HEK293 (cell line): ENCODE results near the gene FGFR3.

Source experiments
- CTCF ChIA-PET: fragments of 350-600 bp; formaldehyde crosslinking; extraction: SDS; loops from one replicate; lab custom pipeline; 2021; ENCODE audit warnings: antibody characterized with exemption; lab: Yijun Ruan, JAX
- POLR2A ChIA-PET: fragments of 300-600 bp; formaldehyde crosslinking; extraction: SDS; loops from one replicate; lab custom pipeline; 2020; ENCODE audit warnings: antibody characterized with exemption, inconsistent platforms; lab: Yijun Ruan, JAX
- H3K27ac ChIP-seq: fragments of 200-500 bp; sonication (Bioruptor generic); 2 replicates; pipeline ENCODE4 v1.5.1; 2014; ENCODE audit warnings: low read depth, low read length, control low read depth, inconsistent platforms; ENCODE audit errors: extremely low read depth
- H3K36me3 ChIP-seq, 2 experiments: fragments of 200-500 bp in 1 of 2; sonication (Bioruptor generic) in 1 of 2; 1 replicate in 1 of 2; 2 replicates in 1 of 2; pipeline ENCODE4 v1.5.1; 2014 to 2017; ENCODE audit warnings: inconsistent platforms in 2 of 2, low read length in 2 of 2; ENCODE audit not compliant: control insufficient read depth in 2 of 2, insufficient read depth in 1 of 2
- H3K4me1 ChIP-seq: fragments of 200-500 bp; sonication (Bioruptor generic); 2 replicates; pipeline ENCODE4 v1.5.1; 2014; ENCODE audit warnings: mild to moderate bottlenecking, low read length, inconsistent platforms; ENCODE audit not compliant: control insufficient read depth, insufficient read depth
- H3K4me3 ChIP-seq: 2 replicates; pipeline ENCODE4 v1.5.1; 2011; ENCODE audit warnings: low read depth, mild to moderate bottlenecking, control low read depth, low read length, moderate library complexity
- H3K9me3 ChIP-seq: fragments of 200-500 bp; sonication (Bioruptor generic); 2 replicates; pipeline ENCODE4 v1.5.1; 2014; ENCODE audit warnings: low read depth, low read length, inconsistent platforms; ENCODE audit not compliant: control insufficient read depth, insufficient read depth
- GLIS1 ChIP-seq: fragments of 450-650 bp; formaldehyde crosslinking; IDR thresholded peaks from 2 replicates; pipeline ENCODE4 v1.5.1; 2016; ENCODE audit warnings: missing biosample characterization, missing genetic modification characterization
- GLIS2 ChIP-seq: fragments of 450-650 bp; formaldehyde crosslinking; IDR thresholded peaks from 2 replicates; pipeline ENCODE4 v1.5.1; 2016; ENCODE audit warnings: missing biosample characterization, missing genetic modification characterization
- KLF1 ChIP-seq: fragments of 450-650 bp; formaldehyde crosslinking; IDR thresholded peaks from 2 replicates; pipeline ENCODE4 v1.5.1; 2016; ENCODE audit warnings: missing biosample characterization, missing genetic modification characterization
- KLF8 ChIP-seq: fragments of 450-650 bp; formaldehyde crosslinking; IDR thresholded peaks from 2 replicates; pipeline ENCODE4 v1.5.1; 2016; ENCODE audit warnings: missing biosample characterization, missing genetic modification characterization
- PATZ1 ChIP-seq: fragments of 450-650 bp; formaldehyde crosslinking; IDR thresholded peaks from 2 replicates; pipeline ENCODE4 v1.5.1; 2016; ENCODE audit warnings: missing biosample characterization, missing genetic modification characterization
- RBAK ChIP-seq: fragments of 450-650 bp; formaldehyde crosslinking; IDR thresholded peaks from 2 replicates; pipeline ENCODE4 v1.5.1; 2016; ENCODE audit warnings: missing biosample characterization, missing genetic modification characterization
- SP2 ChIP-seq: fragments of 450-650 bp; formaldehyde crosslinking; IDR thresholded peaks from 2 replicates; pipeline ENCODE4 v1.5.1; 2016; ENCODE audit warnings: missing biosample characterization, missing genetic modification characterization
- WT1 ChIP-seq: fragments of 450-650 bp; formaldehyde crosslinking; IDR thresholded peaks from 2 replicates; pipeline ENCODE4 v1.5.1; 2016; ENCODE audit warnings: missing biosample characterization, missing genetic modification characterization
- ZBTB48 ChIP-seq: fragments of 450-650 bp; formaldehyde crosslinking; IDR thresholded peaks from 2 replicates; pipeline ENCODE4 v1.5.1; 2016; ENCODE audit warnings: missing biosample characterization, missing genetic modification characterization
- ZFP69B ChIP-seq: fragments of 450-650 bp; formaldehyde crosslinking; IDR thresholded peaks from 2 replicates; pipeline ENCODE4 v1.5.1; 2016; ENCODE audit warnings: missing biosample characterization, missing genetic modification characterization
- ZNF114 ChIP-seq: fragments of 450-650 bp; formaldehyde crosslinking; IDR thresholded peaks from 2 replicates; pipeline ENCODE4 v1.5.0; 2017; ENCODE audit warnings: missing biosample characterization, missing genetic modification characterization
- ZNF175 ChIP-seq: fragments of 450-650 bp; formaldehyde crosslinking; IDR thresholded peaks from 2 replicates; pipeline ENCODE4 v1.5.1; 2016; ENCODE audit warnings: missing biosample characterization, missing genetic modification characterization
- ZNF292 ChIP-seq: fragments of 450-650 bp; formaldehyde crosslinking; IDR thresholded peaks from 2 replicates; pipeline ENCODE4 v1.5.1; 2016; ENCODE audit warnings: low read depth, missing biosample characterization, missing genetic modification characterization, borderline replicate concordance
- ZNF341 ChIP-seq: fragments of 450-650 bp; formaldehyde crosslinking; IDR thresholded peaks from 2 replicates; pipeline ENCODE4; 2016; ENCODE audit warnings: low read depth, missing biosample characterization, missing genetic modification characterization
- ZNF423 ChIP-seq: fragments of 450-650 bp; formaldehyde crosslinking; IDR thresholded peaks from 2 replicates; pipeline ENCODE4 v1.5.1; 2016; ENCODE audit warnings: missing biosample characterization, missing genetic modification characterization
- ZNF513 ChIP-seq: fragments of 450-650 bp; IDR thresholded peaks from 2 replicates; pipeline ENCODE4 v1.5.1; 2018; ENCODE audit warnings: missing biosample characterization, missing genetic modification characterization
- ZNF529 ChIP-seq: fragments of 450-650 bp; formaldehyde crosslinking; IDR thresholded peaks from 2 replicates; pipeline ENCODE4 v1.5.1; 2017; ENCODE audit warnings: missing genetic modification characterization, missing biosample characterization; ENCODE audit not compliant: insufficient replicate concordance
- ZNF561 ChIP-seq: fragments of 450-650 bp; IDR thresholded peaks from 2 replicates; pipeline ENCODE4 v1.5.1; 2018; ENCODE audit warnings: missing biosample characterization, missing genetic modification characterization, borderline replicate concordance
- ZNF600 ChIP-seq: fragments of 450-650 bp; formaldehyde crosslinking; IDR thresholded peaks from 2 replicates; pipeline ENCODE4 v1.5.1; 2016; ENCODE audit warnings: missing biosample characterization, missing genetic modification characterization
- ZNF623 ChIP-seq: fragments of 450-650 bp; formaldehyde crosslinking; IDR thresholded peaks from 2 replicates; pipeline ENCODE4 v1.5.1; 2016; ENCODE audit warnings: missing biosample characterization, missing genetic modification characterization
- ZNF692 ChIP-seq: fragments of 450-650 bp; formaldehyde crosslinking; IDR thresholded peaks from 2 replicates; pipeline ENCODE4 v1.5.1; 2016; ENCODE audit warnings: missing biosample characterization, missing genetic modification characterization
- ZNF792 ChIP-seq: fragments of 450-650 bp; formaldehyde crosslinking; IDR thresholded peaks from 2 replicates; pipeline ENCODE4 v1.5.1; 2016; ENCODE audit warnings: missing biosample characterization, missing genetic modification characterization

FGFR3 gene

GRCh38 chr4:1770791-1771231 lies 22.3 kb upstream of the FGFR3 start:
- Histone ChIP-seq H3K36me3 (no peaks in the 10 kb centered on the region), H3K27ac (no peak overlapping the region), H3K4me3 (no peak overlapping the region), H3K4me1 (no peaks in the 10 kb centered on the region), H3K9me3 (no peaks in the 10 kb centered on the region)
- TF ChIP-seq RBAK (tag by site-specific recombination) (no peak), GLIS2 (peak; percentile 17; the same call in 1 of the 2 replicates)
- CTCF ChIA-PET, result interaction anchor here (0.7 kb wide), 1 partner anchor 24 kb away, joined by 4 read pairs; no protein-coding TSS in a partner anchor
- POLR2A ChIA-PET, result no interaction called here

- Histone ChIP-seq H3K4me3 (no peak overlapping the region), H3K4me1 (no peaks in the 10 kb centered on the region), H3K27ac (no peak overlapping the region), H3K9me3 (no peaks in the 10 kb centered on the region), H3K36me3 (no peaks in the 10 kb centered on the region)
- TF ChIP-seq ZBTB48 (tag by site-specific recombination), result peak; percentile 58; the same call in 1 of the 2 replicates
- no peak for TF ChIP-seq ZNF561 (tag by site-specific recombination)
- TF ChIP-seq ZNF513 (tag by site-specific recombination), result no peak
- TF ChIP-seq ZNF341, result no peak
- TF ChIP-seq KLF1 (tag by site-specific recombination), result peak; percentile 65
- no peak for TF ChIP-seq ZNF792 (tag by site-specific recombination)
- no peak for TF ChIP-seq ZNF292 (tag by site-specific recombination)
- no peak for TF ChIP-seq ZNF175
- no peak for TF ChIP-seq ZNF423 (tag by site-specific recombination)
- POLR2A ChIA-PET, result no interaction called here
- CTCF ChIA-PET, result no interaction called here
Observed at GRCh38 chr4:1771555-1772305, 21.4 kb upstream of the FGFR3 start.

GRCh38 chr4:1772853-1773538 lies 20.1 kb upstream of the FGFR3 start:
- CTCF ChIA-PET, result interaction anchor here (0.7 to 0.8 kb wide), 2 partner anchors 25 to 28 kb away, joined by 3 to 4 read pairs; no protein-coding TSS in a partner anchor
- H3K4me3 ChIP-seq, result no peak overlapping the region
- no peaks in the 10 kb centered on the region for H3K36me3 ChIP-seq
- POLR2A ChIA-PET, result interaction anchor here (0.8 kb wide), 1 partner anchor 22 kb away, joined by 7 read pairs; no protein-coding TSS in a partner anchor
- H3K9me3 ChIP-seq, result no peaks in the 10 kb centered on the region
- H3K4me1 ChIP-seq, result no peaks in the 10 kb centered on the region
- no peak overlapping the region for H3K27ac ChIP-seq
- TF ChIP-seq WT1, result no peak
- TF ChIP-seq ZNF692 (tag by site-specific recombination), result peak; percentile 97
- no peak for TF ChIP-seq ZNF561 (tag by site-specific recombination)
- TF ChIP-seq PATZ1 (tag by site-specific recombination), result peak; percentile 42; the same call in 1 of the 2 replicates
- TF ChIP-seq ZFP69B (tag by site-specific recombination), result peak; percentile 97
- TF ChIP-seq ZNF600, result peak; percentile 93
- TF ChIP-seq SP2 (tag by site-specific recombination), result peak; percentile 48
- TF ChIP-seq KLF8 (tag by site-specific recombination), result 0 out of 2 replicates have a peak, but pooled peaks have one; percentile 15
- peak; percentile 34; the same call in 1 of the 2 replicates for TF ChIP-seq GLIS1 (tag by site-specific recombination)
- no peak for TF ChIP-seq ZNF114 (tag by site-specific recombination)
- TF ChIP-seq ZNF623, result no peak
- no peak for TF ChIP-seq ZNF529
- peak; percentile 73 for TF ChIP-seq KLF1 (tag by site-specific recombination)
- peak; percentile 60; the same call in 1 of the 2 replicates for TF ChIP-seq ZNF341
